ENCODE results near the gene APRT. TPM values are rescaled to one million over a fixed set of nuclear protein-coding genes. Genes with fewer than 3 reads are reported as not detected.

Gene APRT
- total RNA-seq, 1 experiment from 2014 or later, result 134 TPM

DNA sequence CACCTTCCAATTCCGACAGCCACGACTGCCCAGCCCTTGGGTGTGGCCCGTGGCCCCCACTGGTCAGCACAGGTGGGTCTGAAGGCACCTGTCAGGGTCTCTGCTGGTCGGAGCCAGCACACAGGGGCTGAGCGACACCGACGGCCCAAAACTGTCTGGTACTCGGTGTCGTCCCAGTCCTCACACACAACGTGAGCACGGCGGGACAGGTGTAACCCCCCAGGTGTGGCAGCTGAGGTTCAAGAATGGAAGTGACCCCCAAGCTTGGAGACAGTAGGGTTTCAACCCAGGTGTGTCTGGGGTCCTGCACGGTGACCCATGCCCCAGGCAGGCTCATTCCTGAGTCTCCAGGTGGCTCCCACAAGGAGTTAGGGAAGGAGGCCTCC, 44.0 kb upstream of the APRT start:
- ChIA-PET CTCF (no interaction called here), POLR2A (ENCODE audit: low non-redundant PET) (no interaction called here)
- H3K27ac ChIP-seq (ENCODE audit: low read depth, low read length, poor library complexity, severe bottlenecking), result no peak overlapping the region
- no peak for DNase-seq (ENCODE audit: low spot score)
- peak overlapping the region; percentile 95 for H3K4me3 ChIP-seq (ENCODE audit: low read depth, low read length, poor library complexity, severe bottlenecking)
- peaks cover 3% of the 10 kb centered on the region for H3K4me1 ChIP-seq (ENCODE audit: insufficient read depth, low read length, poor library complexity, severe bottlenecking)
- H3K9me3 ChIP-seq (ENCODE audit: low read depth, low read length, poor library complexity, severe bottlenecking), result no peaks in the 10 kb centered on the region
- intact Hi-C loops (cut with micrococcal nuclease; ENCODE audit: unreplicated experiment), result no loop called here
- no peaks in the 10 kb centered on the region for H3K27me3 ChIP-seq (replicated peaks; ENCODE audit: insufficient read depth, low read depth, low read length, poor library complexity)
- TF ChIP-seq, protein P1, sequence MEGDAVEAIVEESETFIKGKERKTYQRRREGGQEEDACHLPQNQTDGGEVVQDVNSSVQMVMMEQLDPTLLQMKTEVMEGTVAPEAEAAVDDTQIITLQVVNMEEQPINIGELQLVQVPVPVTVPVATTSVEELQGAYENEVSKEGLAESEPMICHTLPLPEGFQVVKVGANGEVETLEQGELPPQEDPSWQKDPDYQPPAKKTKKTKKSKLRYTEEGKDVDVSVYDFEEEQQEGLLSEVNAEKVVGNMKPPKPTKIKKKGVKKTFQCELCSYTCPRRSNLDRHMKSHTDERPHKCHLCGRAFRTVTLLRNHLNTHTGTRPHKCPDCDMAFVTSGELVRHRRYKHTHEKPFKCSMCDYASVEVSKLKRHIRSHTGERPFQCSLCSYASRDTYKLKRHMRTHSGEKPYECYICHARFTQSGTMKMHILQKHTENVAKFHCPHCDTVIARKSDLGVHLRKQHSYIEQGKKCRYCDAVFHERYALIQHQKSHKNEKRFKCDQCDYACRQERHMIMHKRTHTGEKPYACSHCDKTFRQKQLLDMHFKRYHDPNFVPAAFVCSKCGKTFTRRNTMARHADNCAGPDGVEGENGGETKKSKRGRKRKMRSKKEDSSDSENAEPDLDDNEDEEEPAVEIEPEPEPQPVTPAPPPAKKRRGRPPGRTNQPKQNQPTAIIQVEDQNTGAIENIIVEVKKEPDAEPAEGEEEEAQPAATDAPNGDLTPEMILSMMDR (conservative IDR thresholded peaks at IDR 0.05; ENCODE audit: low read depth, low read length), result no peak
- no peak for TF ChIP-seq EZH2 (IDR thresholded peaks at IDR 0.05; ENCODE audit: borderline replicate concordance, low read depth, low read length, poor library complexity, severe bottlenecking)
- H3K36me3 ChIP-seq (ENCODE audit: insufficient read depth, low read length, poor library complexity, severe bottlenecking), result peaks cover 10% of the 10 kb centered on the region
- BruUV-seq (replicated peaks), result TSS peak; percentile 29

DNA sequence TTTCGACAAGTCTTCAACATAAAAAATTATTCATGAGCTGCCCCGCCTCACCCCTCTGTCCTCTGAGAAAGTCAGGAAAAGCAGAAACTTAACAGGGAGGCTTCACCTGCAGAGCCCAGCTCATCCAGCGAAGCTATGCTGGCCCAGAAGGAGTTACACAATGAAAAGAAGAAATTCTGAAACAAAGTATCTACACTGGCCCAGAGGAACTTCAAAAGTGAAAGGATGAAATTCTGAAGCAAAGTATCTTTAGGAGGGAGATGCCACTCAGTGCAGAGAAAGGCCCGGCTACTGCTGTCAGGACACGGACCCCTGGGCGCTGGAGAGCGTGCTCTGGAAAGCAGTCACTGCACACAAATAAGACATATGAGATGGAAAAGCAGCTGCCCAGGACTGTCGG, 43.4 kb upstream of the APRT start:
- H3K9me3 ChIP-seq (ENCODE audit: low read depth, low read length, poor library complexity, severe bottlenecking), result no peaks in the 10 kb centered on the region
- intact Hi-C loops (cut with micrococcal nuclease; ENCODE audit: unreplicated experiment), result no loop called here
- ChIA-PET POLR2A (ENCODE audit: low non-redundant PET) (no interaction called here), CTCF (no interaction called here)
- no peak for DNase-seq (ENCODE audit: low spot score)
- peaks cover 3% of the 10 kb centered on the region for H3K4me1 ChIP-seq (ENCODE audit: insufficient read depth, low read length, poor library complexity, severe bottlenecking)
- H3K4me3 ChIP-seq (ENCODE audit: low read depth, low read length, poor library complexity, severe bottlenecking), result no peak overlapping the region
- peaks cover 8% of the 10 kb centered on the region for H3K36me3 ChIP-seq (ENCODE audit: insufficient read depth, low read length, poor library complexity, severe bottlenecking)
- H3K27ac ChIP-seq (ENCODE audit: low read depth, low read length, poor library complexity, severe bottlenecking), result no peak overlapping the region
- no TSS peak for BruUV-seq (replicated peaks)
- no peaks in the 10 kb centered on the region for H3K27me3 ChIP-seq (replicated peaks; ENCODE audit: insufficient read depth, low read depth, low read length, poor library complexity)
- TF ChIP-seq, protein P1 (conservative IDR thresholded peaks at IDR 0.05; ENCODE audit: low read depth, low read length), result no peak
- no peak for TF ChIP-seq EZH2 (IDR thresholded peaks at IDR 0.05; ENCODE audit: borderline replicate concordance, low read depth, low read length, poor library complexity, severe bottlenecking)

DNA sequence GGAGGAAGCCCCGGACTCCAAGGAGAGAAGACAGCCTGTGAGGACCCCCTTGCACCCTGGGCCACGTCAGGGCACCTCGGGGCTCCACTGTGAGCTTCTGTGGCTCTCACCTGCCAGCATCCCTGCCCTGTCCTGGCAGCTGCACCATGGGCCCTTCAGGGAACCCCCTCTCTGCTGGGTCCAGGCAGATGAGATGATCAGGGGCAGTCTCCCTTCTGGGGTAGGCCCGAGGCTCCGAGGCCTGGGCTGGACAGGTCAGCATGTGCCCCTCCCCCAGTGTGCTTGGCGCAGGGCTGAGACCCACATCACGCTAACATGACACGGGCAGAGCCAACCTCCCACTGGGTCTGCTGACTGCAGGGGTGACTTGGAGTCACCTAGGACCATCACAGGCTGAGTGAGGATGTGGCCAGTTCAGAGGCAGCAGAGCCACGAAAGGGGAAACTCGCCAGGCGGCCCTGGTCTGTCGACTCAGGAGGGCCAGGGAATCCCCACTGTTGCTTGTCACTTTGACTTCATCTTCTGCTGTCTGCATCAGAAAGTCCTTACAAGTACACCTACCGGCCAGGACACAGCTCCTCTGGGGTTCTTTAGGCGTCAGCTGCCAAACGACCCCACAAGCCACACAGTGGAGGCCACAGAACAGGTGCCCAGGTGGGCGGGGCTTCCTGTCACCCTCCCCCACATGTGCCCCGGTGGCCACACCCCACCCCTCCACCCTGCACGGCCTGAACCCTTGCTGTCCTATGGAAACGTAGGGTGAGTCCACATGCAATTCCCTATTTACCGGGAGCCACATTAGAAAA, 42.8 kb upstream of the APRT start:
- no peak for DNase-seq (ENCODE audit: low spot score)
- Histone ChIP-seq H3K27ac (ENCODE audit: low read depth, low read length, poor library complexity, severe bottlenecking) (no peak overlapping the region), H3K36me3 (ENCODE audit: insufficient read depth, low read length, poor library complexity, severe bottlenecking) (peaks cover 2% of the 10 kb centered on the region), H3K4me3 (ENCODE audit: low read depth, low read length, poor library complexity, severe bottlenecking) (no peak overlapping the region), H3K4me1 (ENCODE audit: insufficient read depth, low read length, poor library complexity, severe bottlenecking) (peaks cover 3% of the 10 kb centered on the region), H3K27me3 (replicated peaks; ENCODE audit: insufficient read depth, low read depth, low read length, poor library complexity) (no peaks in the 10 kb centered on the region), H3K9me3 (ENCODE audit: low read depth, low read length, poor library complexity, severe bottlenecking) (no peaks in the 10 kb centered on the region)
- POLR2A ChIA-PET (ENCODE audit: low non-redundant PET), result no interaction called here
- no peak for TF ChIP-seq EZH2 (IDR thresholded peaks at IDR 0.05; ENCODE audit: borderline replicate concordance, low read depth, low read length, poor library complexity, severe bottlenecking)
- TF ChIP-seq, protein P1 (conservative IDR thresholded peaks at IDR 0.05; ENCODE audit: low read depth, low read length), result no peak
- CTCF ChIA-PET, result no interaction called here
- no TSS peak for BruUV-seq (replicated peaks)
- intact Hi-C loops (cut with micrococcal nuclease; ENCODE audit: unreplicated experiment), result no loop called here
